Mammary epithelial cell (primary cell): ENCODE measurements around the gene LRRC8D.

Experiments used
- CTCF ChIP-seq, 2 donors: IDR thresholded peaks in 1 of 2; conservative IDR thresholded peaks in 1 of 2; 2 replicates each; pipeline ENCODE4 v1.5.1; 2011 to 2012; ENCODE audit warnings: inconsistent platforms in 2 of 2, low read length in 2 of 2, mild to moderate bottlenecking in 2 of 2, control low read depth in 1 of 2, low read depth in 1 of 2; ENCODE audit not compliant: insufficient read depth in 1 of 2; ENCODE audit errors: extremely low read depth in 1 of 2
- EZH2 ChIP-seq: IDR thresholded peaks from 2 replicates; pipeline ENCODE4 v1.6.1; 2012; ENCODE audit warnings: low read length, inconsistent platforms, borderline replicate concordance

- TF ChIP-seq CTCF (conservative IDR thresholded peaks at IDR 0.05 in 1 of 2, IDR thresholded peaks at IDR 0.05 in 1 of 2; ENCODE audit: extremely low read depth in 1 of 2, insufficient read depth in 1 of 2, low read depth in 1 of 2, low read length in 2 of 2) = no peak
- TF ChIP-seq EZH2 = no peak
Measured at GRCh38 chr1:89922911-89923310, 102.1 kb downstream of the LRRC8D start.
